EH (cell line): ENCODE measurements around the gene ARGLU1.
"Not testable (repeated sequence)": the region's sequence is repeated elsewhere in the genome, so short reads cannot be mapped to it uniquely, and the experiment has no call there.

Experiments
- DNase-seq: peaks from one replicate; pipeline ENCODE4 v3.0.0-alpha.2; 2015; ENCODE audit warnings: low read depth

ARGLU1 gene, protein sequence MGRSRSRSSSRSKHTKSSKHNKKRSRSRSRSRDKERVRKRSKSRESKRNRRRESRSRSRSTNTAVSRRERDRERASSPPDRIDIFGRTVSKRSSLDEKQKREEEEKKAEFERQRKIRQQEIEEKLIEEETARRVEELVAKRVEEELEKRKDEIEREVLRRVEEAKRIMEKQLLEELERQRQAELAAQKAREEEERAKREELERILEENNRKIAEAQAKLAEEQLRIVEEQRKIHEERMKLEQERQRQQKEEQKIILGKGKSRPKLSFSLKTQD

DNA sequence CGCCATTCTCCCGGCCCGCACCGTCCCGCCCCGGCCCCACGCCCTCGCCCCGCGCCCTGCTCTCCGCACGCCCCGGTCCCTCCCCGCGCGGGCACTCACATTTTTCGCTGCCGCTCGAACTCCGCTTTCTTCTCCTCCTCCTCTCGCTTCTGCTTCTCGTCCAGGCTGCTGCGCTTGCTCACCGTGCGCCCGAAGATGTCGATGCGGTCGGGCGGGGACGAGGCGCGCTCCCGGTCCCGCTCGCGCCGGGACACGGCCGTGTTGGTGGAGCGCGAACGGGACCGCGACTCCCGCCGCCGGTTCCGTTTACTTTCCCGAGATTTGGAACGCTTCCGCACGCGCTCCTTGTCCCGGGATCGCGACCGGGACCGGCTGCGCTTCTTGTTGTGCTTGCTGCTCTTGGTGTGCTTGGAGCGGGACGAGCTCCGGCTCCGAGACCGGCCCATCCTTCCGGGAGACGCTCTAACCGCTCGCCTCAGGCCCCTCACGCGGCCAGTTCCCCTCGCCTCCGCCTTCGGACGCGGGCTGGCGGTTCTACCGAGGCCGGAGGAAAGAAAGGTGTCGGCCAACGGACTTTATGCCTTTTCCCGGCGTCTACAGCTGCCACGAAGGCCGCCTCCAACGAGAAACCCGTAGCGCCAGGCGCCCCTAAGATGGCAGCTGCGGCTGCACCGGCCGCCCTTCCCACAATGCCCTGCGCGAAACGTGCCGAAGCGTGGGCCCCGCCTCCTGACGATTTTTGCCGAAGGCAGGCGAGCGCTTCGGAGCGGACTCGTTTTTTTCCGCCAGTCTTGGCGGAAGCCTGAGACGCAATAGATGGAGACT is at the start of gene ARGLU1:
ARGLU1 (minus strand) TSS at position 664 of the 825 bp plus-strand sequence; CDS start at position 446, 218 bp downstream.
- peak; percentile 89 for DNase-seq

DNA sequence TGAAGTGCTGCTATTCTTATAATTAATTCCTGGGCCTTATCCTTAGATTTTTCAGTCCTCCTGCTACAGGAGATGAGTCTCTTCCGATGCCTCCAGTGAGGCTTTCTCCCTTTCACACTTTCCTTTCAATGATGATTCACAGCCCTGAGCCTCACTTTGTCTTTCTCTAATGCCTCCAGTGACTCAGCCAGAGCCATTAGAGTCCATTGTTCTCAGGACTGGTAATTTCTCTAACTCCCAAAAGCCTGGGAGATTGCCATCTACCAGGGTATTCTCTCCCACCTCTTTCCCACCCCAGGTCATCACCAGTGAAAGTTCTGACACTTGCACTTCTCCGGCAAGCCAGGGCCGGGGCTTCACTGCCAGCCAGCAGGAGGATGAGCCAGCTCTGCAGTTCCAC is 49.6 kb upstream of the ARGLU1 start:
- peak; percentile 24 for DNase-seq

DNA sequence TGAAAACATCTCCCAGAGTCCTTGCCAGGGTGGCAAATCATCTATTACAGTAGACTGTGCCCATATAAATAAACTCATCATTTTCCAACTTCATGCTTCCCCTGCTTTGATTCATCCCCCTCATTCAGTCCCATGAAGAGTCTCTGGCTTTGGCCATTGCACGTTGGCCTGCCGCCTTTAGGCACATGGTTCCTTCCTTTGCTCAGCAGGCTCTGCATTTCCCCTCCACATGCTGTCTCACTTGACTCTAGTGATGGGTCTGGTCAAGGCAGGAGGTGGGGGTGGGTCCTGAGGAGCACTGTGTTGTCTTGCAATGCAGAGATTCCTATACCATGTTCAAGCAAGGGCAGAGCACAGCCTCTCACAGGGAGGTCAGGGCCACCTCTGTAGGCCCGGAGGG is 48.8 kb upstream of the ARGLU1 start:
- DNase-seq: no peak

DNA sequence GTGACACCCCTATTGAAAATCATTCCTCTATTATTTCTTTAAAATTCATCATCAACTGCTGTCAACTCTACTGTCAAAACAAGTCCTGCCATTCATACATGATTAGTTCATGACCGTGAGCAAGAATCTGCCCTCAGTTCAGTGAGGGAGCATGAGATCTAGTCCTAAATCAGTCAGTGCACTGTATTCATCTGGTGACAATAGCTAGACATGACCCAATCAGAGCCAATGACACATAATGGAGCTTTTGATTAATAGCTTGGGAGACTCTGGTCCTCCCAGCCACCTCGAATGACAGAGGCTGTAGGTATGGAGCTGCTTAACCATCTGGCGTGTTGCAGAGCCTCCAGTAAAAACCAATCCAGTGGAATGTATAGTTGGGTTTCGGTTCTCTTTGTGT is 46.9 kb upstream of the ARGLU1 start:
- DNase-seq: no peak

DNA sequence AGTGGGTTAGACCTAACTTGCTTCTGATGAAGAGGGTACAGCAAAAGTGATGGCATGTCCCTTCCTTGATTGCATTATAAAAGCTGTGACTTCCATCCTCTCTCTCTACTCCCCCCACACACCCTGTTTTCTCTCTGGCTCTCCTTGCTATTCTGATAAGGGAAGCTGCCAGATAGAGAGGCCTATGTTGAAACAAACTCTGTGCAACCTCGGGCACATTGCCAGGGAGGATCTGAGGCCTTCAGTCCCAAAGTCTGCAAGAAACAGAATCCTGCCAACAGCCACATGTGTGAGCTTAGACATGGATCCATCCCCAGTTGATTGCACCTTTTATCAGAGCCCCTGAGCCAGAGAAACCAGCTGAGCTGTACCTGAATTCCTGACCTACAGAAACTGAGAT is 44.8 kb upstream of the ARGLU1 start:
- DNase-seq: peak; percentile 9

DNA sequence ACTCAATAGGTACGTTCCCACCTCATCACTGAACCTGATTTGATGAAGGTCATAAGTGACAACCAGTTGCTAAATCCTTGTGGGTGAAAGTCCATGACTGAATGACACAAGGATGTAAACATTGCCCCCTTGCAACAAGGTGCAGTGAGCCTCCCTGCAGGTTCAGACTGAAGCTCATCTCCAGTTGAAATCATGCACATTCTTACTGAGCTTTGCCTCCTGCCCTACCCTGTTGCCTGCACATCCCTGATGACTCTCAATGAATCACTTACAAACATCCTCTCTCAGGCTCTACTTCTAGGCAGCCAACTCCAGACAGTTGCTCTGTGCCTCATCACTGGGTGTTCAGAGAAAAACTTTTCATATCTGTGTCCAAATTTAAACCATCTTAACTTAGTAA is 42.5 kb upstream of the ARGLU1 start:
- peak; percentile 29 for DNase-seq

DNA sequence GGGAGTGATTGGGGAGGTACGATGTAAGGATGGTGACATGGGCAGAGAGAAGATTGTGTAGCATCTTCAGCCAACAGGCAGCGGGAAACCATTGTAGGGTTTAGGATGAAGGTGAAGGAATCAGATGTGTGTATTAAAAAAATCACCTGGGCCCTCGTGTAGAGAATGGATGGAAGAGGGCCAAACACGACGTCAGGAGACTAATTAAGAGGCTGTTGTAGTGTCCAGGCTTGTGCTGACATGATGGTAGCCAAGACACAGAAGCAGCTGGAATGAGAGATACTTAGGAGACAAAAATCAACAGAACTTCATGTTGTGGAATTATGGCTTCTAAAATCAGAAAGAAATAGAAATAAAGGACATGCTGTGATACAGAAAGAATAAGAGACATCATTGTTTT is 41.2 kb upstream of the ARGLU1 start:
- DNase-seq: no peak

DNA sequence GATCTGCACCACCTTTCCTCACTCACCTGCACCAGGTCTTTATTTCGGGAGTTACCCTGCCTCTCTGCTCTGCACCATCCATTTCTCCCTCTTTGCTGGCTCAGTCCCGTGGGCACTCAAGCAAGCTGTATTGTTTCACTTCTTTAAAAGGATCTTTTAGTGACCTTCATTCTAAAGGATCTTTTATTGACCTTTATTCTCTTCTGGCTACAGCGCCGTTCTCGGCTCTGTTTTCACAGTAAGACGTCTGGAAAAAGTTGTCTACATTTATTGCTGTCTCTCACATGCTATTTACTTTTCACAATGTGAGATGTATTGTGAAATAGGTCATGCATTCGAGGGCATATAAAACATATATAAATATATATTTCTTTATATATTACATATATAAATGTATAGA is 35.6 kb upstream of the ARGLU1 start:
- no peak for DNase-seq

DNA sequence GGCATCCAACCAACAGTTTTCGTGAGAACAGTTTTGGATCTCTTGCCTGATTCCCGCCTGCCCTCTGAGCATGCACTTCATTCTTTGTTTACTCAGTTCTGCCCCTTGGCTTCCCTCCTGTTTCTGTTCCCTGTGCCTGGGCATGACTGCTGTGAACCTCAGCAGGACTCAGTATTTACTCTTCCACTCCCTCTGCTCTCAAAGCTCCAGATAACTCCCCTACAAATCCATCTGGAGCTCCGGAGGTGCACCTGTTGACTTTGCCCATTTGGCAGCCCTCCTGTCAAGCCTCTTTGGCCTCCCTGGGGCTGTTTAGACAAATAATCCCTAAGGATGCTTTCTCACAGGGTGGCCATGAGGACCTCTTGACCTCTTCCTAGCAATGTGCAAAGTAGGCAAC is 34.2 kb upstream of the ARGLU1 start:
- DNase-seq: no peak

DNA sequence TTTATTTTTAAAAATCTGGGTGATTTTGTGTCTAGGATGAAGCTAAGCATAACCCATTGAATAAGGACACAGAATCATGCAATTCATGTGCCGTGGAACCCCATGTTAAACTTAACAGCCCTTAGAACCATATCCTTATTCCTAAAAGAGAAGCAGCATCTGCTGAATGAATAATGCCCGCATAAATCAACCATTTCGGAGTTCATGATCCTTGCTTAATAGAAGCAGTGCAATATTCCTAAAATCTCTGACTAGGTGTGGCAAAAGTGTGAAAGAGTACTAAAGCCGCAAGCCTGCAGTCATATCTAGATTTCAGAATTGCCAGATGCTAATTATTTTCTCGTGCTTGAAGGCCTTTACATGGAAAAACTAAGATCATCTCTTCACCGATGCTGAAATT is 33.6 kb upstream of the ARGLU1 start:
- DNase-seq: no peak

DNA sequence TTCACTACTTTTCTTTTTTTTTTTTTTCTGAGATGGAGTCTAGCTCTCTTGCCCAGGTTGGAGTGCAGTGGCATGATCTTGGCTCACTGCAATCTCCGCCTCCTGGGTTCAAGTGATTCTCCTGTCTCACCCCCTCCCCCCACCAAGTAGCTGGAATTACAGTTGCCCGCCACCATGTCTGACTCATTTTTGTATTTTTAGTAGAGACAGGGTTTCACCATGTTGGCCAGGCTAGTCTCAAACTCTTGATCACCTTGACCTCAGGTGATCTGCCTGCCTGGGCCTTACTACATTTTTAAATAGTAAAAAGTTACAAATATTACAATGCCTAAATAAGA is 32.8 kb upstream of the ARGLU1 start:
- not testable (repeated sequence) for DNase-seq

DNA sequence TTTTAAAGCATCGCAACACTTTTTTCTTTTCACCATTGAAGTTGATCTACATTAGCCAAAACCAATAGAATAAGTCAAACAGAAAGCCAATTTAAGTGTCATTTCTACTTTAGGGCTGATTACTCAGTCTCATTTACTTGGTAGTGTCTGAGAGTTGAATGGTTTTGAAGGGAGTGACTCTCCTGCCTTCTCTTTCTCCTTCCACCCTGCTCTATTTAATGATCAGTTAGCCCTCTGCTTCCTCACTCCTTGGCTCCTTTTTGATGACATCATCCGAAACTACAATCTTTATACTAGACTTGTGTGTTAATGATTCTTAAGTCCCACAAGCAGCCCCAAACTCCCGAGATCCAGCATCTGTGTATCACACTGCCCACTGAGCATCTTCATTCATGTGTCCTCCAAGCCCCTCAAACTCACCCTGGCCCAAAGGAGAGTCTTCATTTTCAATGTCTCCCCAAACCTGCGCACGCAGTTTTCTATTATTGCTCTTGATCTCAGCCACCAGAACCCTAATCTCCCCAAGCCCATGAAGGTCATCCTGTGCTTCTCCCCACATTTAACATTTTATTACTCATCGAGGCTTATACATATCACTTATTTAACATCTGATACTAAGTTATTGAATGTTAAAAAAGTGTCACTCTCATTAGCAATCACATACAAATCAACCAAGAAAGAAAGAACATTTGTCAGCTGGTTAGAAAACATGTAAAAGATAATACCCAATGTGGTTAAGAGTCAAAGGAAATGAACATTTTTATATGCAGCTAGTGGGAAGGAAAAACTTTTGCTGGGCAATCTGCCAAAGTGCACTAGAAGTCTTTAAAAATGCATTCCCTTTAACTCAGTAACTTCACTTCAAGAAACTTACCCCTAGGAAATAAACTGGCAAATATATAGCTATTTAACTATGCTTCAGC is 32.2 kb upstream of the ARGLU1 start:
- peak; percentile 82 for DNase-seq

DNA sequence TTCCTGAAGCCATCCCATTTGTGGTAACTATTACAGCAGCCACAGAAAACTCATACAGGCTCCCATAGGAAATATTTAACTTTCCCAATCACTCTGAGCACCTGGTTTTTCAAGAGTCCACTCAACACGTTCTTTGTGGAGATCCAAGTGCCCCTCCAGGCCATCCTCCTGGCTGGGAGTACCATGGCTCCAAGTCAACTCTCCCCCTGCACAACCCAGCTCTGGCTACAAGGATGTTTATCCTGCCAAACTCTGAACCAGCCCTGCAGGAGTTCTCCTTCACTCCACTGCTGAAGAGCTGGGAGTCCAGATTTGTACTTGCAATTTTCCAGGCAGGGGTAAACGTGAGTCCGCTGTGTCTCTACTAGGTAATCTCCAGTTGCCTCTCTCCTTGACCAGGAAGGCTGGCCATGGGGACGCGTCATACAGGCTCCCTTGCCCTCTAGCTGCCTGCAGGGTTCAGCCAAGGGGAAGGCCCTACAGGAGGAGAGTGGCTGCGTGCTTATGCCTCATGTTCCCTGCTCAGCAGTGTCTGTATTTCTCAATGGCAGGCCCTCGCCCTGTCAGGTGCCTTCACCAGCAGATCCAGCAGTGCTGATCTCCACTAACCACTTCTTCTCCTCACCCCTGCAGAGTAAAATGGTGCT is 29.9 kb upstream of the ARGLU1 start:
- no peak for DNase-seq

DNA sequence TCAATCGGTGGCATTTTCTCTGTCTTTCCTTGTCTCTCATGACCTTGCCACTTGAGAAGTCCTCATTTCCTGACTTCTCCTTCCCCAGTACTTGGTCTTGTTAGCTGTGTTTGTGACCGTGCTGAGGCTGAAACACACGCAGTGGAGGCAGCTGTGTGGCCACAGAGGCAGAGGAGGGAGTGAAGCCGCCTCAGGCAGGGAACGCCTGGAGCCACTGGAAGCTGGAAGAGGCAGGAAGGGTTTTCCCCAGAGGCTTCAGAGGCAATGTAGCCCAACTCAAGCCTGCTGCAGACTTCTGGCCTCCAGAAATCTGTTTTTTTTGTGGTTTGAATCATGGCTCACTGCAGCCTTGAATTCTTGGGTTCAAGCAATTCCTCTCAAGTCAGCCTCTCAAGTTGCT is 29.2 kb upstream of the ARGLU1 start:
- DNase-seq: no peak

DNA sequence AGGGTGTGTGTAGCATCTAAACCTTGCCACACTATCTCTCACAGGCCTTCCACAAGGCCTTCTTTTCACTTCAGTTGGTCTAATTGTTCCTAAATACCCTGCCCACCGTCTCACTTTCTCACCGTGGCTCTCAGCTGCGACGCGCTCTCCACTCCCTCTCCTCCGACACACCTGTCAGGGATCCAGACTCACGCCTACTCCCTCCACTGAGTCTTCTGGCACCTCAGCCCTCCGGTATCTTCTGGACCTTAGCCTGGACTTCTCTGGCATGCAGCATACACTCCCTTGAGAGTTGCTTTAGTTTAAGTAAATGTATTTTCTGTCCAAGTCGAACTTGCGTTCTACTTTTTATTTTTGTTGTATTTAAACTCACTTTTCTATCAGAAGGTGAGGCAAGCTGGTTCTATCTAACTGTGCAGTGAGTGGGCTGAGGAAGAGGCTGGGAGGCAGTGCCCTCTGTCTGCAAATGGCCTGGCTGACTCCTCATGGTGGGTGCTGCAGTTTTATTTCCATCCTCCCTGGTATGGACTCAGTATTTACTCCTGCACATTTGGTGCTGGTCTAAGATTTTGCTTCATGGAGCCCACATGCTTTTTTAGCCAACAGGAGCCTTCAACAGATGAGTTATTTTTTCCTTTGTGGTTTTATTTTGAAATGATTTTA is 28.5 kb upstream of the ARGLU1 start:
- DNase-seq: no peak

DNA sequence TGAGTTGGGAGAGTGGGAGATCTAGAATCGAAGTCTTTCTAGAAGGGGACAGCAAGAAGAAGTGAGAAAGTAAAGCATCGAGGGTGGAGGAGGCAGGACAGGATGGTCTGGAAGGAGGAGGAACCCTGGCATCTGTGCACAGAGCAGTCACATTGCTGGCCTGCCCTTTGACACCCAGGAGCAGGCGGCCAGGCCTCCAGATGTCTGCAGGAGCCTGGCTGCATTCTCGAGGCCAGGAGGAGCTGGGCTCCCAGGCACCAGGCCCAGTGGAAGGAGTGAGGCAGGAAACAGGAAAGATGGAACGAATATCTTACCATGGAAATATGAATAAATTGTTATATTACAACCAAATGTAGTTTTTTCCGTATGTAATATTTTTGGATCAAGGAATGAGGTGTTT is 27.7 kb upstream of the ARGLU1 start:
- no peak for DNase-seq

DNA sequence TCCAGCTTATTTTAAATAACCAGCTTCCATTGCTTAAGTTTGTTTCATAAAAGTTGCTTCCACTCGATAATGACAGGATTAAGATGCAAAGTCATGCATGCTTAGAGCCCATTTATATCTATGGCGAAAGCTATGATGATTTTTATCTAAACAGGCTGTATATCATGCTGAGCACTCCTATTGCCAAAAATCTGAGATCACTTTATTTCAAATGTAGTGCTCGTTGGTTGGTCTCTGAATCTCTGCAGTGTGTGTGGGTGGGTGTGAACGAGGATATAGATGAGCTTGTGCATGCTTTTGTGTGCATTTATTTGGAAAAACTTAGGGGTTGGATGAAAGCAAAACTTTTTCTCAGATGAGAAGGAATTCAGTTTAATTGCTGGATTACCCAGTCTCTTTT is 27.0 kb upstream of the ARGLU1 start:
- DNase-seq: no peak

DNA sequence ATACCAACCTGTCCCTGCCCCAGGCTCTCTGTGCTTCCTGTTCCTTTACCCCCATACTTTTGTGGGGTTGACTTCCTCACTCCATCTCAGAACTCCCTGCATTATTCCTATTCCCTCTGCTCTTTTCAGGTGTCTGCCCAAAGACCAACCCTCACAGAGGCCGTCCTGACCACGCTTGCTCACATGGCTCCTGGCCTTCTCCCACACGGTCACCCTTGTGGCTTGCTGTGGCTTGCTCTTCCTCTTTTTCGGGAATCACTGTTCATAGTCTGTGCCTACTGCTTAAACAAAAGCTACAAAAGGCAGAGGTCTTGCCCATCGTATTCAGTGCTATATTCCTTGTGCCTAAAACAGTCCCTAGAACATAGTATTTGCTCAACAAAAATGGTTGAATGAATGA is 25.2 kb upstream of the ARGLU1 start:
- no peak for DNase-seq

DNA sequence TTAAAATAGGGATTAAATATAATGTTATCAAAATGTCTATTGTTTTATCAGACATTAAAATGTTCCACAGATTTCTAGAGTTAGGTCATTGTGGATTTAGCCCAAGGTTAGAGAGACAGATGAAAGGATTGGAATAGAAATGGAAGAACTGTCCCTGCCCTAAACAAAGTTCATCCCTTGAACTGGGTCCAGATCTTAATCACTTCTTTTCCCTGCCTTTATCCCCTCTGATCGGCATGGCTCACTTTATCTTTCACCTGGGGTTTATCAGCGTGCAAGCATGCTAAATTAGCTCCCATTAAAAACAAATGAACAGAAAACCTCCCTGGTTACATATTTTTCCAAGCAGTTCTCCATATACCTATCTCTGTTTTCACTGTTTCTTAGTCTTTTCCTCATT is 23.4 kb upstream of the ARGLU1 start:
- no peak for DNase-seq

DNA sequence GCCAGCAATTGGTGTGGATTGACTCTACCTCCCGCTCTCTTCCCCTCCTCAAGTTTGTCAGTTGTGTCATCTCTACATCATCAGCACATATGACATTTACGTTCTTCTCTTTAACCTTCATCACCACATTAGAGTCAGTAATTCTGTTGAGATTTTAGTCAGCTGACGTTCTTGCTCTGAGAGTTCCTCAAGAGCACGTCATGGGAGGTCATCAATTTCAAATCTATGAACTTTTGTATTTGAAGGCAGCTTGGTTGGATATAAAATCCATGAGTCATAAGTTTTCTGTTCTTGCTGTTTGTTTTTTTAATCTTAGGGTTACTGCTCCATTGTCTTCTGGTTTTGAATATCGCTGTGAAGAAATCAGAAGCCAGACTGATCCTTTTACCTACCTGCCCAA is 21.8 kb upstream of the ARGLU1 start:
- no peak for DNase-seq

DNA sequence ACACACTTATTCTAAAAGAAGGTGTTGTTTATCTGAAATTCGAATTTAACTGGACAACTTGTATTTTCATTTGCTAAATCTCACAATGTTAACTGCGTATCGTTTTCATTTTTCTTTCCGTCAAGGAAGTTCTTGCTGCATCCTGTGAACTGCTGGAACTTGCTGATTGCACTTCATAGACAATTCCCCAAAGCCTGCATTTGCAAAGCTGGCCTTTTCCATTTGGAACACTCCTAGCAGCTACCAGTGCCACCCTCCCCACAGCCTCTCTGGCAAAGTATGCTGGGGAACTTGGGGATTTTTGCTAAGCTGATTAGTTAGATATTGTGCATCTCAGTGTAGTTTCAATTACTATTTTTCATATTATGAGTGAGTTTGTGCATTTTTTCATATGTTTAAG is 20.4 kb upstream of the ARGLU1 start:
- no peak for DNase-seq

DNA sequence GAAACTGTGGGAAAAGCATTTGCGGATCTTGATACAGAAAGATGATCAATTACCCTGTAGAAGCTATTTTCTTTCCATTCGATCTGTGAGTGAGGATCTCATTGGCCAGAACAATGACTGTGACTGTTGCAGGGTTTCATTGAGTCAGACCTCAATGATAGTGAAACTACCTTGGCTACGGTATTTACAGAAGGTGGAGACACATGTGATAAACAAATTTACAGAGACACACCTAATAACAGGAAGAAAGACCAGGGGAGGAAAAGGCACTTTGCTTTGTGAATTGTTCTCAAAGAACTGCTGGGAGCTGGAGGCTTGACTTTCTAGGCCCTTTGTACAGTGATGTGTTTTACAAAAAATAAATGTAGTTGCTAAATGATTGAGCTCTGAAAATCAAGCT is 19.9 kb upstream of the ARGLU1 start:
- no peak for DNase-seq
